Measurements from ENCODE around the gene ATP13A4. TPM values are rescaled to one million over a fixed set of nuclear protein-coding genes. Genes with fewer than 3 reads are reported as not detected.

ATP13A4 gene
- total RNA-seq, 4 donors from 2014 or later, result 0.21 to 6.3 (median 1.6) TPM

GRCh38 chr3:193499136-193499770 is 55.4 kb downstream of the ATP13A4 start:
- WGBS, 2 donors, result 39 to 42% methylated on average over 3 of the region's 3 CpGs
- H3K9me3 ChIP-seq, result no peaks in the 10 kb centered on the region
- TF ChIP-seq CTCF (IDR thresholded peaks at IDR 0.05) (no peak), POLR2A (IDR thresholded peaks at IDR 0.05) (no peak), EP300 (IDR thresholded peaks at IDR 0.05) (peak in 1 of 2 donors; percentile 63)
- DNase-seq (ENCODE audit: low spot score in 2 of 2), result no peak
- no peaks in the 10 kb centered on the region for H3K36me3 ChIP-seq
- H3K4me3 ChIP-seq, result no peak overlapping the region
- H3K4me1 ChIP-seq, result peaks cover 0 to 18% (median 0%) of the 10 kb centered on the region in 4 donors
- peak overlapping the region in 2 of 4 donors; percentile 18 to 31 for H3K27ac ChIP-seq
- no peaks in the 10 kb centered on the region for H3K27me3 ChIP-seq

- Histone ChIP-seq H3K4me1 (peaks cover 0 to 18% (median 0%) of the 10 kb centered on the region in 4 donors), H3K4me3 (no peak overlapping the region), H3K36me3 (no peaks in the 10 kb centered on the region), H3K27ac (no peak overlapping the region), H3K27me3 (no peaks in the 10 kb centered on the region), H3K9me3 (no peaks in the 10 kb centered on the region)
- TF ChIP-seq CTCF (IDR thresholded peaks at IDR 0.05), result no peak
- DNase-seq (ENCODE audit: low spot score in 2 of 2), result no peak
- 58 to 66% methylated on average over 3 of the region's 3 CpGs for WGBS, 2 donors
Observed at GRCh38 chr3:193498215-193498614, 56.5 kb downstream of the ATP13A4 start.

GRCh38 chr3:193496658-193497057 is 58.0 kb downstream of the ATP13A4 start:
- Histone ChIP-seq H3K36me3 (no peaks in the 10 kb centered on the region), H3K9me3 (no peaks in the 10 kb centered on the region), H3K4me1 (peaks cover 0 to 18% (median 0%) of the 10 kb centered on the region in 4 donors), H3K4me3 (no peak overlapping the region), H3K27me3 (no peaks in the 10 kb centered on the region), H3K27ac (no peak overlapping the region)
- 91% methylated on average over 6 of the region's 6 CpGs for WGBS, 2 donors
- no peak for DNase-seq (ENCODE audit: low spot score in 2 of 2)
- TF ChIP-seq POLR2A (IDR thresholded peaks at IDR 0.05) (no peak), EP300 (IDR thresholded peaks at IDR 0.05) (no peak), CTCF (IDR thresholded peaks at IDR 0.05) (no peak)

- Histone ChIP-seq H3K27me3 (no peaks in the 10 kb centered on the region), H3K36me3 (no peaks in the 10 kb centered on the region)
- 79 to 98% methylated on average over 1 of the region's 1 CpG for WGBS, 2 donors
Observed at GRCh38 chr3:193491026-193491425, 63.7 kb downstream of the ATP13A4 start.

More at GRCh38 chr3:193491026-193491425, 63.7 kb downstream of the ATP13A4 start:
- TF ChIP-seq POLR2A (IDR thresholded peaks at IDR 0.05), result no peak
- no peak for TF ChIP-seq EP300 (IDR thresholded peaks at IDR 0.05)
- no peak for TF ChIP-seq CTCF (IDR thresholded peaks at IDR 0.05)
- H3K9me3 ChIP-seq, result no peaks in the 10 kb centered on the region
- H3K4me3 ChIP-seq, result no peak overlapping the region
- no peak overlapping the region for H3K27ac ChIP-seq
- H3K4me1 ChIP-seq, result no peaks in the 10 kb centered on the region
- DNase-seq (ENCODE audit: low spot score in 2 of 2), result no peak
